ENCODE results near the gene PHOX2B.

Gene PHOX2B

DNA sequence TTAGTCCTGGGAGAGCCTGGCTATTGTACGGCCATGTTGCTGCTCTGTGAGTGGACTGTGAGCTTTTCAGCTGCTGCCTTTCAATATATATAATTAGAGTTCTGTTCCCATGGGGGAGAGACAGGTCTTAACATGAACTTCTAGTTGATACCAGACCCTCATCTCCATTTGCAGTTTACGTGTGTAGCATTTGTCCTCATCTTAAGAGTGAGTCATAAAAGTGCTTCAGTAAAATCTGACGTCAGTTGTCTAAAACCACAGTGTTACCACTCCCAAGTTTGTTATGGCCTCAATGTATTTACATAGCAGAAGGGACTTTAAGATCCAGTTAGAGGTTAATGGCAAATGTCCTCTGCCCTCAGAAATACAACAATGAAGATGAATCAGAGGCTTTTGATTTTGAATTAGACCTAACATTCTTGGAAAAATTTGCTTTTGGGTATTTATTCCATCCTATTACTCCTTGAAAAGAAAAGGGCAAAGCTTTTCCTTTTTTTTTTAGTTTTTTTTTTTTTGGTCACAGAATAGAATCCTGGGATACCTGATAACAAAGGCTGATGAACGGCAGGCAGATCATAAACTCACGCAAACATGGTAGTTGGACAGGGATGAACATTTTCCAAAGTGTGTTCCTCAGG, 38.6 kb downstream of the PHOX2B start:
- no peak for DNase-seq

DNA sequence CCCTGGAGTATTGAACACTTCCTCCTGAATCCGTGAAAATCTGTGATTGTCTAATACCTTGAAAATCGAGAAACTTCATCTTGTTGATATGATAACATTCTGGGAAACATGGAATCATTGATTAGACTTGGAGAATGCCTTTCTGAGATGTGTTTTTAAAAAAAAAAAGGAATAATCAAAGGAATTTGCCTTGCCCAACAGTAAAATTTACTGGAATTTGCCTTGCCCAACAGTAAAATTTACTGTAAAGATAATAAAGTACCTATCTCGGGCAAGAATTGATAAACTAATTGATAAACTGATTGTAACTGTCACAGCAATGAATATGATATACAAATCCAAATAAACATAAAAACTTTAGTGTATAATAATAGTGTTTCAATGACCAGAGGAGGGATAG, 44.7 kb downstream of the PHOX2B start:
- no peak for DNase-seq

DNA sequence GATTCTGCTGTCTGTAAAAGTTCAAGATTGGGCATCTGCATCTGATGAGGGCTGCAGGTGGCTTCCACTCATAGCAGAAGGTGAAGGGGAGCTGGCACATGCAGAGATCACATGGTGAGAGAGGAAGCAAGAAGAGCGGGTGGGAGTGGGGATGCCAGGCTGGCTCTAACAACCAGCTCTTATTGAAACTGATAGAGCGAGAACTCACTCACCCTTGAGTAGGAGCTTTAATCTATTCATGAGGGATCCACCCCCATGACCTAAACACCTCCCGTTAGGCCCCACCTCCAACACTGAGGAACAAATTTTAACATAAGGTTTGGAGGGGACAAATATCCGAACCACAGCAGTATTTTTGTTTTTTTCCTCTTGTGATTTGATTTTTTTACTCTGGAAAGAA, 45.8 kb downstream of the PHOX2B start:
- DNase-seq, result no peak

DNA sequence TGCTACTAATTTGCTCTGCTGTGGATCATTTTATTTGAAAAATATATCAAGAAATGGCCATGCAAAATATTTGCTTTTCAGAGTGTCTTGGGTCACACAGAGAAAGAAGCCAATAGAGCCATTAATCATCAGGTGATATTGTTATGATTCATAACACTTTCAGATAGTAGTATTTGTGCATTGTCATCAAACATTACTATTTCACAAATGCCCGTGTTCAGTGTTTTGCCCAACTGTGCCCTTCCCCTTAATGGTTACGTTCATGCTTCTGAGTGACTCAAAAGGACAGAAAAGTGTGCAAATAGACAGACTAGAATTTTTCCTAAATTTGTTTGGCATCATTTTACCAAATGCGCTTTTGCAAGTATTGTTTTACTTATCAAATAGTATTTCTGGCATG, 46.5 kb downstream of the PHOX2B start:
- DNase-seq, result no peak

DNA sequence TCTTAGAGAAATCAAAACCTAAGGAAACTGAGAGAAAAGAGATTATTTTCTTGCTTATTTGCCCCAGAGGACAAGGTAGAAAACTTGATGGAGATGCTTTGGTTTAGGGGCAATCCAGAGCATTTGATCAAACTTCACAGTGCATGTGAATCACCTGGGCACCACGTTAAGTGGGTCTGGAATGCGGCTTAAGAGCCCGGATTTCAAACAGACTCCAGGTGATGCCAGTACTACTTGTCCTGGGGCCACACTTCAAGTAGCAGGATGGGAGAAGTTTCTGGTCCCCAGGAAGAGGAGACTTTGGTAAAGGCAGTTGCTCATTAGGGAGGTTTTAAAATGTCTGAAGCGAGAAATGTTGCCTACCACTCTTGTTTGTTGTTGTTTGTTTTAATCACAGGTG, 51.8 kb downstream of the PHOX2B start:
- no peak for DNase-seq

DNA sequence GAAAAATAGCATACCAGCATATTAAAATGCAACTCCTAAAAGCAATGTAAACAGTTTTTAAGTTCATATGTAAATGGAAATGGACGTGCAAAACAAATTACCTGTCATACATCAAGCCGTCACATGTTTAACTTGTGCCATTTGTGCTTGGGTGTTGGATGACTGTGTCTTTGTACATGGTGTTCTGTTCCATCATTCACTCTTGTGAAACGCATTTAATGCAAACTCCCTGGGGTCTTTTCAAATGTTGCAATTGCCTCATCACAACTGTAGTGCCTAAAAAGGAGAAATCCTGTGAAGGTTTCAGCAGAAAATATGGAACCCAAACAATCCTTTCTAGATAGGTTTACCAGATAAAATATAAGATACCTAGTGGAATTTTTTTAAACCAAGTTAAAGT, 52.4 kb downstream of the PHOX2B start:
- no peak for DNase-seq
